Measurements from ENCODE around the gene GNAT1. TPM values are rescaled to one million over a fixed set of nuclear protein-coding genes. Genes with fewer than 3 reads are reported as not detected.

Gene GNAT1
- polyA plus RNA-seq, 1 donor (not counting 4 experiments of a cell fraction or from before 2014, with no cell fraction given): 0.12 TPM

DNA sequence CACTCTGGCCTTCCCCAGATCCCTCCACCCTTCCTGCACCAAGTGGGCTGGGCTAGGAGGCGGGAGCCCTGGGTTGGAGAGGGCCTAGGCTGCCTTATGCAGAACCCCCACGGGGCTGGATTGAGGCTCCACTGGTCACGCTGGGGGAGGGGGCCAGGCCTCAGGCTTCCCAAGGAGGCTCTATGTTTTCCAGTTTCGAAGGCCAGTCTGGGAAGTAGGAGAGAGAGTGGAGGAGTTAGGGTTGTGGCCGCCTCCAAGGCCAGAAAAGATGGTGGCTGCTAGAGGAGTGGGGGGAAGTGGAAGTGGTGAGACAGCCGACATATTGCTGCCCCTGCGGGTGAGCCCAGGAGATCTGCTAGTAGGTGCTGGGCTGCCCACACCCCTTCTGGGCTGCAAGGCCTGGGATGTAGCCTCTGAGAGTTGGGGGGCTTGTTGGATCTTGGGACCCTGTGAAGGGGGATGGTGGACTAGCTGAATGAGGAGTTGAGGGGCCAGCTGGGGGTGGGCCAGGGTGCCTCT, 45.8 kb downstream of the GNAT1 start:
- peak overlapping the region; percentile 88 for H3K9ac ChIP-seq (ENCODE audit: control insufficient read depth, extremely low read depth, insufficient read depth, low read length)
- peak overlapping the region; percentile 76 for H3K27ac ChIP-seq (ENCODE audit: control insufficient read depth, insufficient read depth, low read length)
- no peak for DNase-seq (ENCODE audit: low read depth, low spot score)
- H3K9me1 ChIP-seq (ENCODE audit: control insufficient read depth, extremely low read depth, insufficient read depth, low read length): peaks cover 3% of the 10 kb centered on the region
- FAIRE-seq: peak; percentile 77
- peak overlapping the region; percentile 98 for H3K4me2 ChIP-seq (ENCODE audit: control insufficient read depth, extremely low read depth, insufficient read depth, low read depth, low read length)
- H3K4me3 ChIP-seq (ENCODE audit: control insufficient read depth in 2 of 3, extremely low read depth in 1 of 3, insufficient read depth in 2 of 3, low read depth in 1 of 3, low read length in 3 of 3): peak overlapping the region; percentile 76 to 98 (median 97)
- H3K4me1 ChIP-seq (ENCODE audit: control insufficient read depth, extremely low read depth, insufficient read depth, low read length): peaks cover 31% of the 10 kb centered on the region
- H3K9me3 ChIP-seq (ENCODE audit: control insufficient read depth, low read depth, low read length): no peaks in the 10 kb centered on the region
- TF ChIP-seq, protein P1, sequence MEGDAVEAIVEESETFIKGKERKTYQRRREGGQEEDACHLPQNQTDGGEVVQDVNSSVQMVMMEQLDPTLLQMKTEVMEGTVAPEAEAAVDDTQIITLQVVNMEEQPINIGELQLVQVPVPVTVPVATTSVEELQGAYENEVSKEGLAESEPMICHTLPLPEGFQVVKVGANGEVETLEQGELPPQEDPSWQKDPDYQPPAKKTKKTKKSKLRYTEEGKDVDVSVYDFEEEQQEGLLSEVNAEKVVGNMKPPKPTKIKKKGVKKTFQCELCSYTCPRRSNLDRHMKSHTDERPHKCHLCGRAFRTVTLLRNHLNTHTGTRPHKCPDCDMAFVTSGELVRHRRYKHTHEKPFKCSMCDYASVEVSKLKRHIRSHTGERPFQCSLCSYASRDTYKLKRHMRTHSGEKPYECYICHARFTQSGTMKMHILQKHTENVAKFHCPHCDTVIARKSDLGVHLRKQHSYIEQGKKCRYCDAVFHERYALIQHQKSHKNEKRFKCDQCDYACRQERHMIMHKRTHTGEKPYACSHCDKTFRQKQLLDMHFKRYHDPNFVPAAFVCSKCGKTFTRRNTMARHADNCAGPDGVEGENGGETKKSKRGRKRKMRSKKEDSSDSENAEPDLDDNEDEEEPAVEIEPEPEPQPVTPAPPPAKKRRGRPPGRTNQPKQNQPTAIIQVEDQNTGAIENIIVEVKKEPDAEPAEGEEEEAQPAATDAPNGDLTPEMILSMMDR (optimal IDR thresholded peaks at IDR 0.05 in 1 of 3, IDR thresholded peaks at IDR 0.05 in 1 of 3, conservative IDR thresholded peaks at IDR 0.05 in 1 of 3; ENCODE audit: extremely low read depth in 1 of 3, insufficient read depth in 2 of 3, low read length in 3 of 3): no peak
- no peak for TF ChIP-seq EZH2 (IDR thresholded peaks at IDR 0.05; ENCODE audit: low read length)
- peaks cover 8 to 11% of the 10 kb centered on the region in 2 experiments for H3K36me3 ChIP-seq (ENCODE audit: control insufficient read depth in 2 of 2, extremely low read depth in 1 of 2, insufficient read depth in 2 of 2, low read length in 2 of 2)
- peaks cover 14% of the 10 kb centered on the region for H4K20me1 ChIP-seq (ENCODE audit: control insufficient read depth, extremely low read depth, insufficient read depth, low read length)
- H3K79me2 ChIP-seq (ENCODE audit: control insufficient read depth, insufficient read depth, low read length): peaks cover 60% of the 10 kb centered on the region
- H3K27me3 ChIP-seq (ENCODE audit: control insufficient read depth, extremely low read depth, insufficient read depth, low read length): no peaks in the 10 kb centered on the region
- dilution Hi-C loops (cut with MboI; ENCODE audit: extremely low pct_ligation_motif_present, low sequenced_read_pairs): no loop called here
- H2AFZ ChIP-seq (ENCODE audit: control insufficient read depth, low read length): no peak overlapping the region

DNA sequence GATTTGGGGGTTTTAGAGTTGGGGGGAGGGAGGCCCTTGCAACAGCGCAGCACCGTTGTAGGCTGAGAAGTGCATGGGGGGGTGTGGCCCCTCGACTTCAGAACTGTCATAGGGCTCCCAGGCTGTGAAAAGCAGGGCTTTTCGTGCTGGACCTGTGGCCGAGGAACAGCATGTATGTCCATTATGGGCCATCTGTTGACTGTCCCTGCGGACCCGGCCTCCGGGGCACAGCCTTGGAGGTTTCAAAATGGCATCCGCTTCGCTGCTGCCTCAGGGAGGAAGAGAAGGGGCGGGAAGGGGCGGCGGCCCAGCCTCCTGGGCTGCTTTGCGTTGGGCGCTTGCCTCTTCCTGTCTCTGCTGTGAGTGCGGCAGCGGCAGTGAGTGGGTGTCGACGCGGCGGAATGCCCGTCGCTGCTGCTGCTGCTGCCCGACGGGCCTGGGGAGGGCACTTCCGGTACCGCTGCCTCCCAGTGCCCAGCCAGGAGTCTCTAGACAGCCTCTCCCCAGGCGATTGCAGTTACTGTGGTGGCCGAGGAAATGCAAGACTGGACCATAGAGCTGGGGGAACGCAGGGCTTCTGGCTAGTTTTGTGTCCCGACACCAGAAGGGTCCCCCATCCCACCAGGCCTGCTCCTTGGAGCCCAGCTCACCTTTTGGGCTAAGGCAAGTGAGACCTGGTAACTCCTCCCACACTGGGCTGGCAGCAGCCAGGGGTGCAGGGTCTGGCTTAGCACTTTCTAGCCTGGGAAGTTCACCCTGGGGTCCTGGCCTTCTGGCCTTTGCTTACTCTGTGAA, 46.5 kb downstream of the GNAT1 start:
- Histone ChIP-seq H3K79me2 (ENCODE audit: control insufficient read depth, insufficient read depth, low read length) (peaks cover 68% of the 10 kb centered on the region), H3K9ac (ENCODE audit: control insufficient read depth, extremely low read depth, insufficient read depth, low read length) (peak overlapping the region; percentile 88), H2AFZ (ENCODE audit: control insufficient read depth, low read length) (peak overlapping the region; percentile 49), H3K4me3 (ENCODE audit: control insufficient read depth in 2 of 3, extremely low read depth in 1 of 3, insufficient read depth in 2 of 3, low read depth in 1 of 3, low read length in 3 of 3) (peak overlapping the region; percentile 76 to 98 (median 97)), H3K9me3 (ENCODE audit: control insufficient read depth, low read depth, low read length) (no peaks in the 10 kb centered on the region), H3K27me3 (ENCODE audit: control insufficient read depth, extremely low read depth, insufficient read depth, low read length) (no peaks in the 10 kb centered on the region), H3K27ac (ENCODE audit: control insufficient read depth, insufficient read depth, low read length) (peak overlapping the region; percentile 76), H3K4me2 (ENCODE audit: control insufficient read depth, extremely low read depth, insufficient read depth, low read depth, low read length) (peak overlapping the region; percentile 98), H3K4me1 (ENCODE audit: control insufficient read depth, extremely low read depth, insufficient read depth, low read length) (peaks cover 39% of the 10 kb centered on the region), H3K9me1 (ENCODE audit: control insufficient read depth, extremely low read depth, insufficient read depth, low read length) (peaks cover 3% of the 10 kb centered on the region), H4K20me1 (ENCODE audit: control insufficient read depth, extremely low read depth, insufficient read depth, low read length) (peaks cover 14% of the 10 kb centered on the region), H3K36me3 (ENCODE audit: control insufficient read depth in 2 of 2, extremely low read depth in 1 of 2, insufficient read depth in 2 of 2, low read length in 2 of 2) (peaks cover 11 to 12% of the 10 kb centered on the region in 2 experiments)
- peak; percentile 69 for FAIRE-seq
- dilution Hi-C loops (cut with MboI; ENCODE audit: extremely low pct_ligation_motif_present, low sequenced_read_pairs): no loop called here
- TF ChIP-seq EZH2 (IDR thresholded peaks at IDR 0.05; ENCODE audit: low read length): no peak
- TF ChIP-seq, protein P1 (optimal IDR thresholded peaks at IDR 0.05 in 1 of 3, IDR thresholded peaks at IDR 0.05 in 1 of 3, conservative IDR thresholded peaks at IDR 0.05 in 1 of 3; ENCODE audit: extremely low read depth in 1 of 3, insufficient read depth in 2 of 3, low read length in 3 of 3): peak in 1 of 3 experiments; percentile 6
- no peak for DNase-seq (ENCODE audit: low read depth, low spot score)
